HEK293 (cell line): ENCODE measurements around the gene HBG2.

Experiments
- CTCF ChIA-PET: fragments of 350-600 bp; formaldehyde crosslinking; extraction: SDS; loops from one replicate; lab custom pipeline; 2021; ENCODE audit warnings: antibody characterized with exemption; lab: Yijun Ruan, JAX
- POLR2A ChIA-PET: fragments of 300-600 bp; formaldehyde crosslinking; extraction: SDS; loops from one replicate; lab custom pipeline; 2020; ENCODE audit warnings: antibody characterized with exemption, inconsistent platforms; lab: Yijun Ruan, JAX
- H3K27ac ChIP-seq: fragments of 200-500 bp; sonication (Bioruptor generic); 2 replicates; pipeline ENCODE4 v1.5.1; 2014; ENCODE audit warnings: low read depth, low read length, control low read depth, inconsistent platforms; ENCODE audit errors: extremely low read depth
- H3K36me3 ChIP-seq, 2 experiments: fragments of 200-500 bp in 1 of 2; sonication (Bioruptor generic) in 1 of 2; 1 replicate in 1 of 2; 2 replicates in 1 of 2; pipeline ENCODE4 v1.5.1; 2014 to 2017; ENCODE audit warnings: inconsistent platforms in 2 of 2, low read length in 2 of 2; ENCODE audit not compliant: control insufficient read depth in 2 of 2, insufficient read depth in 1 of 2
- H3K4me1 ChIP-seq: fragments of 200-500 bp; sonication (Bioruptor generic); 2 replicates; pipeline ENCODE4 v1.5.1; 2014; ENCODE audit warnings: mild to moderate bottlenecking, low read length, inconsistent platforms; ENCODE audit not compliant: control insufficient read depth, insufficient read depth
- H3K4me3 ChIP-seq: 2 replicates; pipeline ENCODE4 v1.5.1; 2011; ENCODE audit warnings: low read depth, mild to moderate bottlenecking, control low read depth, low read length, moderate library complexity
- H3K9me3 ChIP-seq: fragments of 200-500 bp; sonication (Bioruptor generic); 2 replicates; pipeline ENCODE4 v1.5.1; 2014; ENCODE audit warnings: low read depth, low read length, inconsistent platforms; ENCODE audit not compliant: control insufficient read depth, insufficient read depth
- PRDM10 ChIP-seq: fragments of 450-650 bp; formaldehyde crosslinking; IDR thresholded peaks from 2 replicates; pipeline ENCODE4 v1.5.1; 2016; ENCODE audit warnings: missing biosample characterization, missing genetic modification characterization
- PRDM6 ChIP-seq: fragments of 450-650 bp; formaldehyde crosslinking; IDR thresholded peaks from 2 replicates; pipeline ENCODE4 v1.5.1; 2017; ENCODE audit warnings: missing biosample characterization, missing genetic modification characterization
- SP7 ChIP-seq: fragments of 450-650 bp; formaldehyde crosslinking; IDR thresholded peaks from 2 replicates; pipeline ENCODE4 v1.5.1; 2016; ENCODE audit warnings: missing biosample characterization, missing genetic modification characterization
- WT1 ChIP-seq: fragments of 450-650 bp; formaldehyde crosslinking; IDR thresholded peaks from 2 replicates; pipeline ENCODE4 v1.5.1; 2016; ENCODE audit warnings: missing biosample characterization, missing genetic modification characterization
- ZBTB1 ChIP-seq: fragments of 450-650 bp; formaldehyde crosslinking; IDR thresholded peaks from 2 replicates; pipeline ENCODE4 v1.5.1; 2016; ENCODE audit warnings: missing biosample characterization, missing genetic modification characterization
- ZBTB26 ChIP-seq: fragments of 450-650 bp; formaldehyde crosslinking; optimal IDR thresholded peaks from 2 replicates; pipeline ENCODE3; 2016; ENCODE audit warnings: missing biosample characterization, mild to moderate bottlenecking, missing genetic modification characterization
- ZFP69B ChIP-seq: fragments of 450-650 bp; formaldehyde crosslinking; IDR thresholded peaks from 2 replicates; pipeline ENCODE4 v1.5.1; 2016; ENCODE audit warnings: missing biosample characterization, missing genetic modification characterization
- ZIC2 ChIP-seq: fragments of 450-650 bp; formaldehyde crosslinking; IDR thresholded peaks from 2 replicates; pipeline ENCODE4 v1.5.1; 2016; ENCODE audit warnings: missing biosample characterization, missing genetic modification characterization
- ZNF175 ChIP-seq: fragments of 450-650 bp; formaldehyde crosslinking; IDR thresholded peaks from 2 replicates; pipeline ENCODE4 v1.5.1; 2016; ENCODE audit warnings: missing biosample characterization, missing genetic modification characterization
- ZNF19 ChIP-seq: fragments of 450-650 bp; formaldehyde crosslinking; IDR thresholded peaks from 2 replicates; pipeline ENCODE4; 2016; ENCODE audit warnings: missing biosample characterization, missing genetic modification characterization, low read depth
- ZNF514 ChIP-seq: fragments of 450-650 bp; formaldehyde crosslinking; IDR thresholded peaks from 2 replicates; pipeline ENCODE4 v1.5.1; 2016; ENCODE audit warnings: missing biosample characterization, missing genetic modification characterization
- ZNF518A ChIP-seq: fragments of 450-650 bp; formaldehyde crosslinking; conservative IDR thresholded peaks from 2 replicates; pipeline ENCODE4 v1.5.1; 2016; ENCODE audit warnings: low read depth, missing biosample characterization, missing genetic modification characterization
- ZNF561 ChIP-seq: fragments of 450-650 bp; IDR thresholded peaks from 2 replicates; pipeline ENCODE4 v1.5.1; 2018; ENCODE audit warnings: missing biosample characterization, missing genetic modification characterization, borderline replicate concordance
- ZNF623 ChIP-seq: fragments of 450-650 bp; formaldehyde crosslinking; IDR thresholded peaks from 2 replicates; pipeline ENCODE4 v1.5.1; 2016; ENCODE audit warnings: missing biosample characterization, missing genetic modification characterization
- ZNF658 ChIP-seq: fragments of 450-650 bp; formaldehyde crosslinking; IDR thresholded peaks from 2 replicates; pipeline ENCODE4; 2016; ENCODE audit warnings: missing biosample characterization, missing genetic modification characterization

The HBG2 gene

GRCh38 chr11:5227681-5228080 is 26.9 kb downstream of the HBG2 start (continued):
- no peak for TF ChIP-seq PRDM6 (tag by site-specific recombination)
- TF ChIP-seq WT1 (tag by site-specific recombination): no peak
- TF ChIP-seq, all 188 proteins: peak for 0

GRCh38 chr11:5226732-5227310 is 27.8 kb downstream of the HBG2 start, which contains the start of gene HBB:
TSS of gene HBB (minus strand) at chr11:5227071. CDS start at chr11:5227021, 50 bp downstream.
- no peak within 1 kb of the TSS for H3K27ac ChIP-seq
- no peaks in the 10 kb centered on the region for H3K9me3 ChIP-seq
- TF ChIP-seq ZNF19 (tag by site-specific recombination) (no peak), ZBTB1 (no peak), ZNF514 (no peak), ZNF561 (tag by site-specific recombination) (no peak), PRDM10 (tag by site-specific recombination) (no peak), ZBTB26 (tag by site-specific recombination) (no peak), ZNF175 (tag by site-specific recombination) (no peak), SP7 (tag by site-specific recombination) (no peak), ZNF623 (tag by site-specific recombination) (no peak), ZFP69B (no peak), ZNF518A (no peak), ZIC2 (no peak), ZNF658 (tag by site-specific recombination) (no peak)
- POLR2A ChIA-PET: no interaction called here
- CTCF ChIA-PET: no interaction called here
- H3K4me1 ChIP-seq: no peaks in the 10 kb centered on the region
- no peaks in the 10 kb centered on the region for H3K36me3 ChIP-seq
- no peak within 1 kb of the TSS for H3K4me3 ChIP-seq
